ENCODE data around the gene FILIP1L.

Gene FILIP1L

DNA sequence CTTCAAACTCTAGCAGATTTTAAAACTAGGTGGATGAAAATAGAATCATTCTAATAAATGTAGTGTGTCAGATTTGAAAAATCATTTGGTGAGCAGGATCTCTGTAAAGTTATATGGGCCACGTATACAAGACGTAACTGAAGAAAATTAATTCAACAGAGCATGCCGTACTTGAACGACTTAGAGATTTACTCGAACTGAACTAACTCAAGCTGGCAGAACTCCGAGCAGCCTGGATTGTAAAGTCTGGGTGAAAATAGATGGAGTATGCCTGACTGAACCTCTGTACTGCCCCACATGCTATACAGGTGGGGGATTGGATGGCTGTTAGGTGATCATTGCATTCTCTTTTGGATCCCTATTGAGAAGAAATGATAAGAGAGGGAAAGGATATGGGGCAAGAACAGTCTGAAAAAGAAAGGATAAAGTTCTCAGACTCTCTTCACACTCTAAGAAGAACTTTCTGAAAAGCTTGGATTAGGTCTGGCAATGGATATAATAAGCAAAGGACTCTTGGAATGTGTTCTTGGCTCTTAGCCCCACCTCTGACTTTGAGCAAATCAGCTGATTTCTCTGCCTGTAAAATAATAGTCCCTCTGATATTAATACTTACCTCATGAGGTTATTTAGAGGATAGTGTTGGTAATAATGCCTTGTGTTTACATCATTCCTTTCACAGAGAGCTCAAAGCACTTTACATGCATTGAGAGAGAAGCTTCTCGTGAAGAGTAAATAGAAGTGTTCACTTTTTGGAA lies 147.5 kb downstream of the FILIP1L start:
- Mint-ChIP-seq H3K4me3 (no peak overlapping the region), H3K27ac (no peak overlapping the region), H3K27me3 (ENCODE audit: low read depth, poor library complexity) (peaks cover 2% of the 10 kb centered on the region), H3K4me1 (peaks cover 19% of the 10 kb centered on the region), H3K9me3 (no peaks in the 10 kb centered on the region), H3K36me3 (ENCODE audit: low read depth) (peaks cover 15% of the 10 kb centered on the region)
- TF ChIP-seq, protein P1, sequence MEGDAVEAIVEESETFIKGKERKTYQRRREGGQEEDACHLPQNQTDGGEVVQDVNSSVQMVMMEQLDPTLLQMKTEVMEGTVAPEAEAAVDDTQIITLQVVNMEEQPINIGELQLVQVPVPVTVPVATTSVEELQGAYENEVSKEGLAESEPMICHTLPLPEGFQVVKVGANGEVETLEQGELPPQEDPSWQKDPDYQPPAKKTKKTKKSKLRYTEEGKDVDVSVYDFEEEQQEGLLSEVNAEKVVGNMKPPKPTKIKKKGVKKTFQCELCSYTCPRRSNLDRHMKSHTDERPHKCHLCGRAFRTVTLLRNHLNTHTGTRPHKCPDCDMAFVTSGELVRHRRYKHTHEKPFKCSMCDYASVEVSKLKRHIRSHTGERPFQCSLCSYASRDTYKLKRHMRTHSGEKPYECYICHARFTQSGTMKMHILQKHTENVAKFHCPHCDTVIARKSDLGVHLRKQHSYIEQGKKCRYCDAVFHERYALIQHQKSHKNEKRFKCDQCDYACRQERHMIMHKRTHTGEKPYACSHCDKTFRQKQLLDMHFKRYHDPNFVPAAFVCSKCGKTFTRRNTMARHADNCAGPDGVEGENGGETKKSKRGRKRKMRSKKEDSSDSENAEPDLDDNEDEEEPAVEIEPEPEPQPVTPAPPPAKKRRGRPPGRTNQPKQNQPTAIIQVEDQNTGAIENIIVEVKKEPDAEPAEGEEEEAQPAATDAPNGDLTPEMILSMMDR (IDR thresholded peaks at IDR 0.05) = no peak
- no peak for DNase-seq

DNA sequence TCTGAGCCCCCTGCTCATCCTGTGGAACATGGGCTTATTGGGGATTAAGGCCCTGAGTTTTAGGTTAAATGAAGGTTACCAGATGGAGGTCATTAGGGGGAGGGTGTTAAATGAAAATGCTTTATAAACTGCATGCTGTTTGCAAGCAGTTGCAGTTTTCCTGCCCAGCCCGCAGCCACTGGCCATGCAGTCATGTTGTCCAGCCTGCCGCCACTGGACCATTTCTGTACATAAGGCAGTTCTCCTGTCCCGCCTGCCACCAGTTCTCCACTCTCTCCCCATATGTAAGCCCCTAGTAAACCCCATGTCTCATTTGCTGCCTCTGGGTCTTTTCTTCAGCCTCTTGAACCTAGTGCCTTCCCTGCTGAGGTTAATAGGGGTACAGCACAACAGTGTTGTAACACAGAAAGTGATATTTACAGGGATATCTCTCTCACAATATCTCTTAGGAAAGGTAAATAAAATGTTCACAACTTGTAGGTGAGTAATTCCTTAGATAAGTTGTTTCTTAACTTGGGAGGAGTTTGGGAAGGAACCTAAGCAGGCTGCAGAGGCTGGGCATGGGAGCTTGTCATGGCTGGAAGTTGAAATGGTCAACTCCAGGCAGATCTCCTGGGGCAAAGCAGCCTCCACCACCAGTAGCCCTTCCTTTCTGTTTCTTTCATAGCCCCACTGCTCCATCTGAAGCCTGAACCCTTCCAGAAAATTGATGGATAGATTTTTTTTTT lies 148.5 kb downstream of the FILIP1L start:
- Mint-ChIP-seq H3K36me3 (ENCODE audit: low read depth) (peaks cover 16% of the 10 kb centered on the region), H3K9me3 (no peaks in the 10 kb centered on the region), H3K4me3 (no peak overlapping the region), H3K4me1 (peaks cover 26% of the 10 kb centered on the region), H3K27me3 (ENCODE audit: low read depth, poor library complexity) (peaks cover 2% of the 10 kb centered on the region), H3K27ac (peak overlapping the region; percentile 17)
- no peak for DNase-seq
- TF ChIP-seq, protein P1 (IDR thresholded peaks at IDR 0.05) = no peak

DNA sequence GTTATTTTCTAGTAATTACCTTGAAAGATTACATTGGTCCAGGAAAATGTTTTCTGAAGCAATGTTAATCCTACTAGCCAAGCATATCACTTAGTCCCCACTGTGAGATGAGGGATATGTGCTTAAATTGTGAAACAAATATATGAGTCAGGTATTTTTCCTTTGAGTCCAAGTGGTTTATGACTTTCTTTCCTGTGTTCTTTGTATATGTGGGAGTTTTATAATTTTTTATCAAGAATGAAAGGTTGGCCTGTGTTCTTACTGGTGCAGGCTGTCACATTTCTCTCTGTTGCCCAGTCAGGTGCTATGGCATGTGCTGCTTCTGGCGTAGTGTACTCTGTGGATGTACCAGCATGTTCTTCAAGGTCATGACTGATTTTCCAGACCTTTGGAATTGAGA lies 149.2 kb downstream of the FILIP1L start:
- no peak overlapping the region for H3K27ac Mint-ChIP-seq
- TF ChIP-seq, protein P1 (IDR thresholded peaks at IDR 0.05) = no peak
- peaks cover 2% of the 10 kb centered on the region for H3K27me3 Mint-ChIP-seq (ENCODE audit: low read depth, poor library complexity)
- H3K4me3 Mint-ChIP-seq = no peak overlapping the region
- no peaks in the 10 kb centered on the region for H3K9me3 Mint-ChIP-seq
- H3K36me3 Mint-ChIP-seq (ENCODE audit: low read depth) = peaks cover 16% of the 10 kb centered on the region
- DNase-seq = no peak
- peaks cover 31% of the 10 kb centered on the region for H3K4me1 Mint-ChIP-seq

DNA sequence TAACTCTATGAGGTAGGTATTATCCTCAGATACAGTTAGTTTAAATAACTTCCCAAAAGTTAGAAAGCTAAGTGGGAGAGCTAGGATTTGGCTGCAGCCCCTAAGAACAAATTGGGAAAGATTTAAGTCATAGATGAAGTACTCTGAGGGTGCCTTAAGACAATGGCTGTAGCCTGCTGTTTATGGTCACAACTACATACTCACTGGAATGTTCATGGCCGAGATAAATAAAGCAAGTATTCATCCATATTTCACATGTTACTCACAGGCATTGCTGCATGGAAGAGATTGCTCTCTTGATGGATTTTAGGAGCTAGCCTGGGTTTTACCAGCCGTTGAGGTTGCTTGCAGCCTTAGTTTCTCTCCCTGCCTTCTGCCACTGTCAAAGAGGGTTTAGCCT lies 151.6 kb downstream of the FILIP1L start:
- Mint-ChIP-seq H3K36me3 (ENCODE audit: low read depth) (peaks cover 16% of the 10 kb centered on the region), H3K4me3 (no peak overlapping the region), H3K9me3 (no peaks in the 10 kb centered on the region), H3K4me1 (peaks cover 23% of the 10 kb centered on the region), H3K27ac (no peak overlapping the region), H3K27me3 (ENCODE audit: low read depth, poor library complexity) (peaks cover 2% of the 10 kb centered on the region)
- TF ChIP-seq, protein P1 (IDR thresholded peaks at IDR 0.05) = no peak
- no peak for DNase-seq

DNA sequence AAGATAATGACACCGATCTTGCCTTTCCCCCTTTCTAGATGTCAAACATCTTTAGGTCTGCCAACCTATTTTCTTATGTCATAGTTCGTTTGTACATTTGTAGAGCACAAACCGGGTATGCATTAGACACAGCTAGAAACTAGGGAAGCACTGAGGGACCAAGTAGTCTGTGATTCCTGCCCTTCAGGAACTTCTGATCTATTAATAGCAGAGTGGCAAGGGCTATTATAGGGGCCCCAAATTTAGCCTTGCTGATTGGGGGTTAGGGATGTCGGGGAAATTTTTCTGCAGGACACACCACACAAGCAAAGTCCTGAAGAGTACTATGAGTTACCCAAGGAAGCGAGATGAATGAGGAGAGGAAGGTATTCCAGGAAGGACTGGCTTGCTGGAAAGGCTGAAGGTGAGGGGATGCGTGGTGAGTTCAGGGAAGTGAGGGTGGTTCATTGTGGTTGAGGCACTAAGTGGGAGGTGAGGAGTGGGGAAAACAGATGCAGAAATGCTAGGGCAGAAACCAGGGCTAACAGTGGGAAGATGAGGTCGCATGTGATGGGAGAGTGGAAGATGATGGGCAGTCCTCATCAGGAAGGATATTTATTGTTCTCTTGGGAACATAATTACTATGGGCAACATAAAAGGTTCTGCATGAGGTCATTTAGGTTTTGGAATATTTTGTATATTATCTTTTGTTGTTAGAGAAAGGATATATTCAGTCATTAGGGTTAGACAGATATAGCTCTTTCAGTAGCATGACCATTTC lies 152.4 kb downstream of the FILIP1L start:
- H3K27me3 Mint-ChIP-seq (ENCODE audit: low read depth, poor library complexity) = peaks cover 2% of the 10 kb centered on the region
- H3K4me3 Mint-ChIP-seq = no peak overlapping the region
- H3K36me3 Mint-ChIP-seq (ENCODE audit: low read depth) = peaks cover 11% of the 10 kb centered on the region
- no peak for DNase-seq
- H3K27ac Mint-ChIP-seq = no peak overlapping the region
- H3K4me1 Mint-ChIP-seq = peaks cover 23% of the 10 kb centered on the region
- TF ChIP-seq, protein P1 (IDR thresholded peaks at IDR 0.05) = no peak
- no peaks in the 10 kb centered on the region for H3K9me3 Mint-ChIP-seq

Data from nephron progenitor cell (in vitro differentiated cells).